ENCODE measurements around the gene SLC7A6.

DNA sequence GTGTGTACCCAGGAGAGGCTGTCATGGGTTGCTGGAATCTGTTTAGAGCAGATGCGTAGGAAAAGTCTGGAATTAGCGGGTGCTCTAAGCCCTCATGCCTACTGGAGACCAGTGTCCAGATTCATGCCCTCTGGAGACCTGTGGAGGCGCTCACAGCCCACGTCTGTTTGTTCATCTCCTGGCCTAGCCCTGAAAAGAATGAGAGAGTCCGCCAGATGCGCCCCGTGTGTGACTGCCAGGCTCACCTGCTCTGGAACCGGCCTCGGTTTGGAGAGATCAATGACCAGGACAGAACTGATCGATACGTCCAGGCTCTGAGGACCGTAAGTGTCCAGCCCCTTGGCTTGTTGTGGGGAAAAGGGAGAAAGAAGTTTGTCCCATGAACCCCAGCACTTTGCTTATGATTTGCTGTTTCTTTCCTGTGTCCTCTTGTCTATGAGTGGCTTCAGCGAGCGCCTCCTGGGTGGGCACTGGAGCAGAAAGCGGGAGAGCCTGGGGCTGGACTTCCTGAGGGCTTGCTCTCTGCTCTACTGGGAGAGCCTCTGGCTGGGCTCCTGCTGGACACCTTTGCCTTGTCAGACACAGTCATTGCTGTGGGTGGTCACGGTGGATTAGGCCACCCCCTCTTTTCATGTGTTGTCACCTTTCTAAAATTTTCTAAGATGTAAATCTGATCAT, 81.8 kb downstream of the SLC7A6 start:
- TF ChIP-seq, protein P1, sequence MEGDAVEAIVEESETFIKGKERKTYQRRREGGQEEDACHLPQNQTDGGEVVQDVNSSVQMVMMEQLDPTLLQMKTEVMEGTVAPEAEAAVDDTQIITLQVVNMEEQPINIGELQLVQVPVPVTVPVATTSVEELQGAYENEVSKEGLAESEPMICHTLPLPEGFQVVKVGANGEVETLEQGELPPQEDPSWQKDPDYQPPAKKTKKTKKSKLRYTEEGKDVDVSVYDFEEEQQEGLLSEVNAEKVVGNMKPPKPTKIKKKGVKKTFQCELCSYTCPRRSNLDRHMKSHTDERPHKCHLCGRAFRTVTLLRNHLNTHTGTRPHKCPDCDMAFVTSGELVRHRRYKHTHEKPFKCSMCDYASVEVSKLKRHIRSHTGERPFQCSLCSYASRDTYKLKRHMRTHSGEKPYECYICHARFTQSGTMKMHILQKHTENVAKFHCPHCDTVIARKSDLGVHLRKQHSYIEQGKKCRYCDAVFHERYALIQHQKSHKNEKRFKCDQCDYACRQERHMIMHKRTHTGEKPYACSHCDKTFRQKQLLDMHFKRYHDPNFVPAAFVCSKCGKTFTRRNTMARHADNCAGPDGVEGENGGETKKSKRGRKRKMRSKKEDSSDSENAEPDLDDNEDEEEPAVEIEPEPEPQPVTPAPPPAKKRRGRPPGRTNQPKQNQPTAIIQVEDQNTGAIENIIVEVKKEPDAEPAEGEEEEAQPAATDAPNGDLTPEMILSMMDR (IDR thresholded peaks at IDR 0.05; ENCODE audit: poor library complexity) = no peak
- TF ChIP-seq EZH2 (IDR thresholded peaks at IDR 0.05; ENCODE audit: borderline replicate concordance) = no peak
